ENCODE results near the gene SUCNR1.
"Not testable (repeated sequence)": the region's sequence is repeated elsewhere in the genome, so short reads cannot be mapped to it uniquely, and the experiment has no call there.

The SUCNR1 gene, protein sequence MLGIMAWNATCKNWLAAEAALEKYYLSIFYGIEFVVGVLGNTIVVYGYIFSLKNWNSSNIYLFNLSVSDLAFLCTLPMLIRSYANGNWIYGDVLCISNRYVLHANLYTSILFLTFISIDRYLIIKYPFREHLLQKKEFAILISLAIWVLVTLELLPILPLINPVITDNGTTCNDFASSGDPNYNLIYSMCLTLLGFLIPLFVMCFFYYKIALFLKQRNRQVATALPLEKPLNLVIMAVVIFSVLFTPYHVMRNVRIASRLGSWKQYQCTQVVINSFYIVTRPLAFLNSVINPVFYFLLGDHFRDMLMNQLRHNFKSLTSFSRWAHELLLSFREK

DNA sequence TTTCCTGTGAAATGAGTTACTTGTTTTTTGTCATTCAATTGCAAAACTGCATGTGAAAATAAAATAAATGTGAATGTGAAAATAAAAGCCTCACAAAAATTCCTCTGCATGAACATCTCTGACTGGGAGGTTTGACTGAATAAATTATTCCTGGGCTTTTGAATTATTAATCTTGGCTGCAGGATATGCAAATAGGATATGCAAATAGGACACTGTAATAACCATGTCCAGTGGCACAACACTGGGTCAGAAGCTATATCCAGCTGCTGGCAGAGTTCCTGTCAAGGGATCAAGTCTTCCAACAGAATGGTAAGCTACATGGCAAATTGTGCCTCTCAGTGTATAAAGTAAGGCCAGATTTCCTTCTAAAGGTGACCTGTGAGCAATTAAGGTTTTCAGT is at the start of gene SUCNR1:
Gene SUCNR1, plus strand, starts transcription at position 246 of the 400 bp plus-strand sequence. CDS start 6,250 bp downstream, outside the sequence.
- Mint-ChIP-seq H3K9me3 (no peaks in the 10 kb centered on the region), H3K27ac (no peak within 1 kb of the TSS), H3K36me3 (no peaks in the 10 kb centered on the region), H3K4me1 (peaks cover 9% of the 10 kb centered on the region), H3K4me3 (no peak within 1 kb of the TSS)
- DNase-seq (ENCODE audit: low spot score in 2 of 2) (no peak), ATAC-seq (no peak)

DNA sequence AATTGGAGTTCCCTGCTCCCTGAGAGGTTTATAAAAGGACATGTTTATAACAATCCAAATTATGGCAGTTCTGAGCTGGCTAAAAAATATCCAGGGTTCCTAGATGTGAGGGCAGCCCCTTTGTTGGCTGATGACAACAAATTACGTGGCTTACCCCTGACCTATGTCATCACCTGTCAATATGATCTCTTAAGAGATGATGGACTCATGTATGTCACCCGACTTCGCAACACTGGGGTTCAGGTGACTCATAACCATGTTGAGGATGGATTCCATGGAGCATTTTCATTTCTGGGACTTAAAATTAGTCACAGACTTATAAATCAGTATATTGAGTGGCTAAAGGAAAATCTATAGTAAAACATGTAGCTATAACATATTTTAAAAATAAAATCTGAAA is 45.6 kb upstream of the SUCNR1 start:
- no peaks in the 10 kb centered on the region for H3K9me3 Mint-ChIP-seq
- no peak overlapping the region for H3K4me3 Mint-ChIP-seq
- no peak overlapping the region for H3K27ac Mint-ChIP-seq
- no peaks in the 10 kb centered on the region for H3K4me1 Mint-ChIP-seq
- ATAC-seq = no peak
- H3K36me3 Mint-ChIP-seq = no peaks in the 10 kb centered on the region
- DNase-seq (ENCODE audit: low spot score in 2 of 2) = no peak

DNA sequence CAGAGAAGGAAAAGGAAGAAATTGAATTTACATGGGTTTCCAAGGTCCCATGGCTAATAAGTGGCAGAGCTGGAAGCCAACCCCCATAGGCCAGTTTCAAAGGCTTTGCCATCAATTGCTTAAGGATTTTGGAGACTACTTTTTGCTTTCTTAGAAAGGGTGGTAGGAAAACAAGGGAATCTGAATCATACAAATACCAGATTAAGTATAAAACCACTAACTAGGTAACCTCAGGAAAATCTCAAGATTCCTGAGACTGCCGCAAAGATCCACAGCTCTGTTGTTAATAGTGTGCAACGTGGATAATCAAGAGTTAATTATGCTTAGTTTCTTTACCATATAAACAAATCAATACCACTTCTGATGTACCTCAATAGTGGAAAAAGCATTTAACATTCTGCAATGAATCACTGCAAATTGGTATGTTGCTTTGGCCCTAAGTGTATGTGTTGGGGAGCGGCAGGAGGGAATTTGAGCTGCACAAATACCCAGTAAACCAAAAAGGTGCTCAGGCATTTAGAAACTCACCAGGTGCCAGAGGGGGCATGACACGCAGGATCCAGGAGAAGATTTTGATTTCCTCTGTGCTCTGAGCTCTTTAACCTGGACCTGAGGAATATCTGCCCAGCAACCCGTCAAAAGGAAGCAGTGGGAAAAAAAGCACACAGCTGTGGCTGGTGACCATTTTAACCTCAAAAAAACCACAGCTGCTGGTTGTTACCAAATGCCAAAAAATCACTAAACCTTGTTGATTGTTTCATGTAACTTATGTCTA is 37.5 kb upstream of the SUCNR1 start:
- ATAC-seq (no peak), DNase-seq (ENCODE audit: low spot score in 2 of 2) (no peak)
- H3K4me3 Mint-ChIP-seq = no peak overlapping the region
- no peaks in the 10 kb centered on the region for H3K4me1 Mint-ChIP-seq
- no peaks in the 10 kb centered on the region for H3K9me3 Mint-ChIP-seq
- no peaks in the 10 kb centered on the region for H3K36me3 Mint-ChIP-seq
- H3K27ac Mint-ChIP-seq = no peak overlapping the region

GRCh38 chr3:151837057-151837456 is 36.4 kb upstream of the SUCNR1 start:
- DNase-seq (ENCODE audit: low spot score in 2 of 2) (no peak), ATAC-seq (no peak)
- Mint-ChIP-seq H3K36me3 (no peaks in the 10 kb centered on the region), H3K9me3 (no peaks in the 10 kb centered on the region), H3K4me1 (no peaks in the 10 kb centered on the region), H3K27ac (no peak overlapping the region), H3K4me3 (no peak overlapping the region)

GRCh38 chr3:151838574-151839312 is 34.7 kb upstream of the SUCNR1 start:
- Mint-ChIP-seq H3K9me3 (no peaks in the 10 kb centered on the region), H3K4me3 (no peak overlapping the region), H3K36me3 (no peaks in the 10 kb centered on the region), H3K27ac (no peak overlapping the region), H3K4me1 (no peaks in the 10 kb centered on the region)
- peak; percentile 60 for ATAC-seq
- DNase-seq (ENCODE audit: low spot score in 2 of 2) = no peak

GRCh38 chr3:151839313-151839631 is 34.2 kb upstream of the SUCNR1 start:
- ATAC-seq (no peak), DNase-seq (ENCODE audit: low spot score in 2 of 2) (no peak)
- Mint-ChIP-seq H3K9me3 (no peaks in the 10 kb centered on the region), H3K27ac (no peak overlapping the region), H3K4me3 (no peak overlapping the region), H3K4me1 (no peaks in the 10 kb centered on the region), H3K36me3 (no peaks in the 10 kb centered on the region)

- H3K4me3 Mint-ChIP-seq = no peak overlapping the region
- H3K36me3 Mint-ChIP-seq = no peaks in the 10 kb centered on the region
- no peak for DNase-seq (ENCODE audit: low spot score in 2 of 2)
- ATAC-seq = no peak
- H3K9me3 Mint-ChIP-seq = no peaks in the 10 kb centered on the region
- H3K4me1 Mint-ChIP-seq = no peaks in the 10 kb centered on the region
- H3K27ac Mint-ChIP-seq = no peak overlapping the region
These were observed 31.6 kb upstream of the SUCNR1 start for GRCh38 chr3:151841801-151842200.

- H3K36me3 Mint-ChIP-seq = no peaks in the 10 kb centered on the region
- no peaks in the 10 kb centered on the region for H3K9me3 Mint-ChIP-seq
- H3K4me3 Mint-ChIP-seq = no peak overlapping the region
- ATAC-seq = no peak
- no peak overlapping the region for H3K27ac Mint-ChIP-seq
- no peak for DNase-seq (ENCODE audit: low spot score in 2 of 2)
- H3K4me1 Mint-ChIP-seq = no peaks in the 10 kb centered on the region
These were observed 30.2 kb upstream of the SUCNR1 start for GRCh38 chr3:151843275-151843674.

- Mint-ChIP-seq H3K9me3 (peaks cover 2% of the 10 kb centered on the region), H3K4me3 (no peak overlapping the region), H3K4me1 (no peaks in the 10 kb centered on the region), H3K36me3 (no peaks in the 10 kb centered on the region), H3K27ac (no peak overlapping the region)
- ATAC-seq = no peak
- DNase-seq (ENCODE audit: low spot score in 2 of 2) = no peak
These were observed 28.0 kb upstream of the SUCNR1 start for GRCh38 chr3:151845306-151845905.

DNA sequence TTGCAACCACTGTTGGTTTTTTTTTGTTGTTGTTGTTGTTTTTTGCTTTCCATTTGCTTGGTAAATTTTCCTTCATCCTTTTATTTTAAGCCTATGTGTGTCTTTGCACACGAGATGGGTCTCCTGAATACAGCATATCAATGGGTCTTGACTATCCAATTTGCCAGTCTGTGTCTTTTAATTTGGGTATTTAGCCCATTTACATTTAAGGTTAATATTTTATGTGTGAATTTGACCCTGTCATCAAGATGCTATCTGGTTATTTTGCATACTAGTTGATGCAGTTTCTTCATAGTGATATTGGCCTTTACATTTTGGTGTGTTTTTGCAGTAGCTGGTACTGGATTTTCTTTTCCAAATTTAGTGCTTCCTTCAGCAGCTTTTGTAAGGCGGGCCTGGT is 23.4 kb upstream of the SUCNR1 start:
- H3K27ac Mint-ChIP-seq; H3K4me3 Mint-ChIP-seq; H3K9me3 Mint-ChIP-seq; H3K4me1 Mint-ChIP-seq; ATAC-seq; H3K36me3 Mint-ChIP-seq; DNase-seq (ENCODE audit: low spot score in 2 of 2): not testable (repeated sequence)

DNA sequence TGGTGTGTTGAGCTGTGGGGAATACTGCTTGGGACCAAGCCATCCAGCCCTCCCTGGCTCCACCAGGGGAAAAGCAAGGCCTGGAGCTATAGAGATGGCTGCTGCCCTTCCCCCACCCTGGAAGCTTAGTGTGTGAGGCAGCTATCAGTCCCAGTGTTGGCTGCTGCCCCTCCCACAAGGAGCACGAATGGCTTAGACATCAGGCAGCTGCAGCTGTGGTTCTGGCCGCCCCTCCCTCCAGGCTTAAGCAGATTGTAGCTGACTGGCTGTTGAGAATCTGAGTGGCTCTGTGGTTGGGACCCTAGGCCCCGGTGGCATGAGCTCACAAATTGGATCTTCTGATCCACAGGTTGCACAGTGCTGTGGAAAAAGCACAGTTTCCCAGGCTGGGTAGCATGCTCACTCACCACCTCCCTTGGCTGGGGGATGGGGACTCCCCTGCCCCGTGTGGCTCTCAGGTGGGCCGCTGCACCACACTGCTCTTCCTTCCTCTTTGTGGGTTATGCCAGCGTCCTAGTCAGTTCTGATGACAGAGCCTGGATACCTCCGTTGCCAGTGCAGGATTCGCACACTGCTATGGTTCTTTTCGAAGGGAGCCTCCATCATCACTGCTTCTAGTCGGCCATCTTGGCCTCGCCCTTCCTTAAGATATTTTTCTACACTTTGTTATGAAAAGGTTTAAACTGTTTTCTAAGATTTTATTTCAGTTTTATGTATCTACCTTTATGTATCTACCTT is 21.2 kb upstream of the SUCNR1 start:
- Mint-ChIP-seq H3K9me3 (peaks cover 2% of the 10 kb centered on the region), H3K36me3 (no peaks in the 10 kb centered on the region), H3K4me3 (no peak overlapping the region), H3K4me1 (no peaks in the 10 kb centered on the region), H3K27ac (no peak overlapping the region)
- ATAC-seq = peak; percentile 19
- DNase-seq (ENCODE audit: low spot score in 2 of 2) = no peak

DNA sequence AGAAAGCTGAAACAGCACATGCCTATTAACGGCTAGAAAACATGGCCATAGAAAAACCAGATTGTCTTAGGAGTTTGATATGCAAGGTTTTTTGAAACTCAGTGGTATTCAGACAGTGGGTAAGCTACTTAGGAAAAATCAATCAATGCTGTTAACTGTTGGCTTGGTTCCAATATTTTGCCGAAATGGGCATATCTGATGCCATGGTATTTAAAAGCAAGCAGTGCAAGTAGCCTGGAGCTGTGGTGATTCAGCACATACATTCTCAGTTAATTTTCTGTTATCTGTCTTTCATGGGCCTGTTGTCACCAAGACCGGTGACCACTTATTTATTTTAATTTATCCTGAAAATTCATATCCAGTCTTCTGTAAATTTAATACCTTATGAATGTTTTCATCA is 17.3 kb upstream of the SUCNR1 start:
- no peak overlapping the region for H3K4me3 Mint-ChIP-seq
- H3K9me3 Mint-ChIP-seq = no peaks in the 10 kb centered on the region
- H3K27ac Mint-ChIP-seq = no peak overlapping the region
- no peak for ATAC-seq
- DNase-seq (ENCODE audit: low spot score in 2 of 2) = no peak
- H3K36me3 Mint-ChIP-seq = no peaks in the 10 kb centered on the region
- H3K4me1 Mint-ChIP-seq = no peaks in the 10 kb centered on the region

DNA sequence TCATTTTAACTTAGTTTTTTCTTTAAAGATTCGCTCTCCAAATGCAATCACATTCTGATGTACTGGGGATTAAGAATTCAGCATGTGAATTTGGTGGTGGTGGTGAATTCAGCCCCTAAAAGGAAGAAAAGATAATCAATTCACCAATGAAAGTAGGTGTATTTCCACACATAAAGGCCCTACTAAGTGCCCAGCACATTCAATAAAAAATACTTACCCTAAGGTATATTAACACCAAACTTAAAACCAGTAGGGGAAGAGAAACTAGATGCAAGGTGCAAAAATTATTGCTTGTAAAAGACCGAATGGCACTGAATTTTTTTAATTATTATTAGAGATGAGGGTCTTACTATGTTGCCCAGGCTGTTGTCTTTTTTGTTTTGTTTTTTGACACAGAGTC is 16.8 kb upstream of the SUCNR1 start:
- no peak for ATAC-seq
- Mint-ChIP-seq H3K4me3 (no peak overlapping the region), H3K36me3 (no peaks in the 10 kb centered on the region), H3K9me3 (no peaks in the 10 kb centered on the region), H3K4me1 (no peaks in the 10 kb centered on the region), H3K27ac (no peak overlapping the region)
- DNase-seq (ENCODE audit: low spot score in 2 of 2) = no peak

DNA sequence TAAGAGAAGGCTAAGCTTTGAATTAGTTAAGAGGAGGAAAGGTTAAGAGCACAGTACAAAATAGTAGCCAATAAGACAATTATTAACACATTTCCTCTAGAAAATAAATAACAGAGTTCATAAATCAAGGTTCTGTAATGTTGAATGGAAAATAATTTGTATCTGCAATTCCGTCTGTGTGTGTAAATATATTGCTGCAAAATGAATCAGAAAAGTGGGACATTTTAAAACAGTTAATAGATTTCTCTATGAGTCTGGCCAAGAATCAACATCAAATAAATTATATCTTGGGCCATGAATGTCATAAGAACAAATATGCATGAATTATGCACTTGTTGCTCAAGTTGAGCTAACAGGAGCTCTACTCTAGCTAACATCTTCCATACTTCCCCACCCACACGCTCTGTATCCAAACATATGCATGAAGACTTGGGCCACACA is 14.2 kb upstream of the SUCNR1 start:
- Mint-ChIP-seq H3K27ac (no peak overlapping the region), H3K4me3 (no peak overlapping the region), H3K9me3 (no peaks in the 10 kb centered on the region), H3K36me3 (no peaks in the 10 kb centered on the region), H3K4me1 (no peaks in the 10 kb centered on the region)
- DNase-seq (ENCODE audit: low spot score in 2 of 2) (no peak), ATAC-seq (no peak)

DNA sequence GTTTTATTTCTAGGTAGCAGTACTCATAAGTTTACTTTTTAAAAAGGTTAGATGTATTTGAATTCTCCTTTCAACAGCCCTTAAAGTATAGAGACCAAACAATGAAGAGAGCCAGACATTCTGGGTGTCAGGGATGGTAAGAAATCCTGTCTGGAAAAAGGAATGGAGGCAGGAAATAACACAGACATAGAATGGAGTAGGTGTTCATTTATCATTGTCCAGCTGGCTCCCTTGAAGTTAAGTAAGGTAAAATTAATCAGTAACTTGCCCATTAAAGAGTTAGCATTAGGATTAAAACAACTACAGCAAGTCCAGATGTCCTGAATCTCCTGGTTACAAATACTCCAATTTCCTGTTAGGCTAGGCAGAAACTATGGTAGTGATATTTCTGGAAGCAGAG is 13.5 kb upstream of the SUCNR1 start:
- ATAC-seq (no peak), DNase-seq (ENCODE audit: low spot score in 2 of 2) (no peak)
- H3K9me3 Mint-ChIP-seq = no peaks in the 10 kb centered on the region
- H3K4me3 Mint-ChIP-seq = no peak overlapping the region
- H3K4me1 Mint-ChIP-seq = no peaks in the 10 kb centered on the region
- no peaks in the 10 kb centered on the region for H3K36me3 Mint-ChIP-seq
- no peak overlapping the region for H3K27ac Mint-ChIP-seq
